GM18520 (cell line): ENCODE measurements around the gene EGF.

Experiments
- ATAC-seq: cut with Tn5 transposase; IDR thresholded peaks from one replicate; pipeline ENCODE4 v1.9.1; 2021; ENCODE audit not compliant: unreplicated experiment

EGF gene

GRCh38 chr4:109953556-109953955, 40.9 kb downstream of the EGF start:
- ATAC-seq: no peak

GRCh38 chr4:109955146-109955545, 42.5 kb downstream of the EGF start:
- ATAC-seq: no peak

- no peak for ATAC-seq
Measured at GRCh38 chr4:109957227-109957626, 44.5 kb downstream of the EGF start.

DNA sequence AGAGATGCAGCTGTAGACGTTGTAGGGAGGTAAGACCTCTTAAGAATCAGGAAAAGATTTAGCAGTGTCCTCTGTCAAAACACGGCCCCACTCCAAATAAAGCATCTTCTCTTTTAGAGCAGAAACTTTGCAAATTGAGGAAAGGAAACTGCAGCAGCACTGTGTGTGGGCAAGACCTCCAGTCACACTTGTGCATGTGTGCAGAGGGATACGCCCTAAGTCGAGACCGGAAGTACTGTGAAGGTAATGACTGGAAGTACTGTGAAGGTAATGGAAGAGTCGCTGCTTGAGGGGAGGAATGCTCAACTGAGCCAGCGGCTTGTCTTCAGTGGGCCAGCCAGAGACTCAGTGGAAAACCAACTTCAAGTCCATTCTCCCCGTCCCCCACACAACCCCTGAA, 46.5 kb downstream of the EGF start:
- ATAC-seq: no peak

DNA sequence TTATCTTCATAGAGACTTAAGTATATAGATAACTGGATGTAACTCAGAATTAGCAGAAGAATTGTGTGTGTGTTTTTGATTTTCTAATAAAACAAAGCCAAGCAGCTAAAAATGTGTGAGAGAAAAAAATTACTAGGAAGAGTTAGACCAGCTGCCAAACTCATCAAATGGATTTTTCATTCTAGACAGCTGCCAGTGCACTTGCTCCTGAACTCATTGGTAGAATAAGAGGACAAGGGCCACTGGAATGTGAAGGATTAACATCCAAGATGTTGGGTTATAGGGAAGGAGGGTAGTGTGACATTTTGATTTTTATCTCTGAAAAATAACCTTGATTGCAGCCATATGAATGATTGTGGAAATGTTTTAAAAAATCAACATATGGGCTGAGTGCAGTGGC, 49.7 kb downstream of the EGF start:
- no peak for ATAC-seq

DNA sequence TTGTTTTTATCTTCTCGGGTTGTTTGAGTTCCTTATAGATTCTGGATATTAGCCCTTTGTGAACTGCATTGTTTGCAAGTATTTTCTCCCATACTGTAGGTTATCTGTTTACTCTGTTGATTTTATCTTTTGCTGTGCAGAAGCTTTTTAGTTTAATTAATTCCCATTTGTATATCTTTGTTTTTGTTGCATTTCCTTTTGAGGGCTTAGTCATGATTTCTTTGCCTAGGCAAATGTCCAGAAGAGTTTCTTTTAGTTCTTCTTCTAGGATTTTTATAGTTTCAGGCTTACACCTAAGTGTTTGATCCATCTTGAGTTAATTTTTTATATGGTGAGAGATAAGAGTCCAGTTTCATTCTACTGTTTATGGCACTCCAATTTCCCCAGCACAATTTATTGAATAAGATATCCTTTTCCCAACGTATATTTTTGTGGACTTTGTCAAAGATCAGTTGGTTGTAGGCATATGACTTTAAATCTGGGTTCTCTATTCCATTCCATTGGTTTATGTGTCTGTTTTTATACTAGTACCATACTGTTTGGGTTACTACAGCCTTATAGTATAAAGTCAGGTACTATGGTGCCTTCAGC, 54.3 kb downstream of the EGF start:
- no peak for ATAC-seq

DNA sequence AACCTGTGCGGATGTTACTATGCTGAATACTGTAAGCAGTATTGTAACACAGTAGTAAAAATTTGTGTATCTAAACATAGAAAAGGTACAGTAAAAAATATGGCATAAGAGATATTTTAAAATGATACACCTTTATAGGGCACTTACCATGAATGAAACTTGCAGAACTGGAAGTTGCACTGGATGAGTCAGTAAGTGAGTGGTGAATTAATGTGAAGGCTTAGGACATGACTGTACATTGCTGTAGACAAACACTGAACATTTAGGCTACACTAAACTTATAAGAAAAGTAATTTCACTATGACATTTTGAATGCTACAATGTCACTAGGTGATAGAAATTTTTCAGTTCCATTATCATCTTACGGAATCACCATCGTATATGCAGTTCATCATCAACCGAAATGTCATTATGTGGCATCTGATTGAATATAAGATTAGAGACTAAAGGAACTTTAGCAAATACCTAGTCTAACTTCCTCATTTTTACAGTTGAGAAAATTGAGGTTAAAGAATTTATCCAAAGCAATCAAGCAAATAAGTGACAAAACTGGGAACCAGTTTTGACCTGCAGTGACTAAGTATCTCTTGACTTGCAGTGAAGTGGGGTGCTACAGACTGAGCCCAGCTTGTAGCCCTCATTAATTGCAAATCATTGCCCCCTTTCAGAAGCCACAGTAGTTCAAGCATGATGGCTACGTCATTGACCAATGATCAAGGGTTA, 55.3 kb downstream of the EGF start:
- ATAC-seq: no peak

- ATAC-seq: no peak
Measured at GRCh38 chr4:109969087-109969486, 56.4 kb downstream of the EGF start.

DNA sequence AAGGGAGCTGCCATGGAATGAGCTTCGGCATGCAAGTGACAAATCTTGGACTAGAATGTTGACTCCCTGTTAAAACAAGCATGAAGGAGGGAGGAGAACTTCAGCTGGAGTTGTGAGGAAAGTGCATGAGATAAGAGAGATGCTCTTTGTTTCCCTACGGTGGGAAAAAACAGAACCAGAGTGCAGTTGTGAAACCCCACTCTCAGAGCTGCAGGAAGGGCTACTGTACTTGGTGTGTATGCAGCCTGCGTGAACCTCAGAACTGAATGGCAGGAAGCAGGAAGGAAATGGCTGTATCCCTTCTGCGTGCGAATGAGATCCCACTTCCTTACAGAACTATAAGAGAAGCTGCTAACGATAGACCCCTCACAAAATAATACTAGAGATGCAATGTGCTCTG, 57.2 kb downstream of the EGF start:
- ATAC-seq: no peak

DNA sequence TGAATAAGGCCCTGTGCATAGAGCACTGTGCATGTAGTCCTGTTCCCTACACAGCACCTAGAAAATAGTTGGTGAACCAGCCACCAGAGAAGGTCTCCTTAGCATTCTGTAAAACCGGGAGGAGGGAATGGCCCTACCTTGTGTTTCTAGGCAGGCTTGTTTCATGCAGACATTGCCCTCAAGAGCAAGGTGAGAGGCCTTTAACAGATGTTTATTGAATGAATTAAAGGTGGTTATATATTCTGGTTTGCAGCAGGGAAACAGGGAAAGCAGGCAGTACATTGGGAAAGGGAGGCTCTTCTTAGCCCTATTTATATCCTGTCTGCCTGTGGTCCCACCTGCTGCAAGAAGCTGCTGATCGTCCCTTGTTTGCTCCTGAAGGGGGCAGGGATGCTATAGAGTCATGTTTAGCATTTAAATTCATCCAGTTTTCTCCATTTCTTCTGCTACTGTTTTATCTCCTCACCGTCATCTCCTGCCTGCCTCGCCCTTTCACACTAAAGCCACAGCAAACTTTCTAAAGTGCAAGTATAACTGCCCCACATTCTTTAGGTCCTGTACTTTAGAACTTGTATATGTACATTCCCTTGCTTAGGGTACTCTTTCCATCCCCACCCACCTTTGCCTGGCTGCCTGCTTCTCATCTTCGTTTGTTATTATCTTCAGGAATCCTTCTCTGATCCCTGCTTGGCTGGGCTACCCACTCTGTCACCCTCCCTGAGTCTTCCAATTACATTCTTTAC, 60.3 kb downstream of the EGF start:
- no peak for ATAC-seq

DNA sequence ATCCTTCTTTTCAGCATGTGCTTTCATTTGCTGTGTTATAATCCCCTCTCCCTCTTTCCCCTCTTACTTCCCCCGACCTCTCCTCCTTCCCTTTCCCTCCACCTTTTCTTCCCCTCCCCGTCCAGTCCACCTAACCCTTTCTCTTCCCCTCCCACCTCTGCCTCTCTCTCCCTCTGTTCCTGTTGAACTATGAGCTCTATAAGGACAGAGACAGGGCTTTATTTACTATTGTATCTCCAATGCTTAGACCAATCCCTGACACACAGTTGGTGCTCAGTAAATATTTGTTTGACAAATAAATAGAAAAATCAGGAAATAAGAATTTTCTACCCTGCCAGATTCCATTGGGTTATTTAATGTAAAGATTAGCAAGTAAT, 60.8 kb downstream of the EGF start:
- ATAC-seq: no peak

- no peak for ATAC-seq
Measured at GRCh38 chr4:109976189-109976588, 63.5 kb downstream of the EGF start.

- no peak for ATAC-seq
Measured at GRCh38 chr4:109977854-109978501, 65.3 kb downstream of the EGF start.

DNA sequence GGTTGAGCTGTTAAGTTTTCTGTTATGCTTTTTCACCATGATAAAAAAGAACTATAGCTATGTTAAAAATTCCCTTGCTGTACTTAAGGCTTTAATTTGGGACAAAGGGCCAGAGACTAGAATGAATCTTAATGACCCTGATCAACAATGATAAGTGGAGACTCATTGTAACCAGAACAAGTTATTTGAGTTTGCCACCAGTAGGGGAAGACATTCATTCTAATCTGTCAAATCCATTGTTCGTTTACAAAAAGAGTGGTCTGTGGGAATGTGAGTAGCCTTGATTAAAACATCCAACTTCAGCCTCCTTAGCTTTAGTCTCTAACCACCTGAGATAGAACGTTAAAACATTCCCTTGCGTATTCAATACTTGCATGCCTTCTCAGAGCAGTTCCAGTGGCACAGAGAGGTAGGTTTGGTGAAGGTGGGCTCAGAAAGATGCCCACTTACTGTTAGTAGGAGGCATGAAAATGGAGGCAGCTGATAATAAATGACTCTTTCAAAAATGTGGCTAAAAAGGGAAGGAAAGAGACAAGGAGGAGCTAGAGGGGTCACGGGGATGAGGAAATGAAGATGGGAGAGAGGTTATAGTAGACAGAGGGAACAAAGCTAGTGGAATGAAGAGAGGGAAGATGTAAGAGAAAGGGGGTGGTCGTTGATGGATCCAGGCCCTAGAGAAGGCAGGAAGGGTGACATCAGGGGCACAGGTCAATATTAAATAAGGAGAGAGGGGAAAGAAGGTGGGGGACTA, 66.2 kb downstream of the EGF start:
- ATAC-seq: no peak

- no peak for ATAC-seq
Measured at GRCh38 chr4:109979920-109980717, 67.4 kb downstream of the EGF start.

- ATAC-seq: no peak
Measured at GRCh38 chr4:109981936-109982335, 69.3 kb downstream of the EGF start.

DNA sequence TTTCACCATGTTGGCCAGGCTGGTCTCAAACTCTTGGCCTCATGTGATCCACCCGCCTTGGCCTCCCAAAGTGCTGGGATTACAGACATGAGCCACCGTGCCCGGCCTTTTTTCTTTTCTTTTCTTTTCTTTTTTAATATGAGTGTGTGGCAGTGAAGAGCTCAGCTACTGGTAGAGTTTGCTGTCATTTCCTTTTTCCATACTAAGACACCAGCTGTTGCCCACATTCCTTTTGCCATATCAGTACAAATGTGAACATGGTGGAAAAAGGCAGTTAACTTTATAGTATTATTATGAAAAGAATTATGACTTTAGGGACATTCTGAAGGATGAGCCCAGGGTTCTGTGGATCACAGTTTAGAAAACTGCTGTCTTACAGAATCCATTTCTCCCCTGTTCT, 69.8 kb downstream of the EGF start:
- ATAC-seq: no peak

DNA sequence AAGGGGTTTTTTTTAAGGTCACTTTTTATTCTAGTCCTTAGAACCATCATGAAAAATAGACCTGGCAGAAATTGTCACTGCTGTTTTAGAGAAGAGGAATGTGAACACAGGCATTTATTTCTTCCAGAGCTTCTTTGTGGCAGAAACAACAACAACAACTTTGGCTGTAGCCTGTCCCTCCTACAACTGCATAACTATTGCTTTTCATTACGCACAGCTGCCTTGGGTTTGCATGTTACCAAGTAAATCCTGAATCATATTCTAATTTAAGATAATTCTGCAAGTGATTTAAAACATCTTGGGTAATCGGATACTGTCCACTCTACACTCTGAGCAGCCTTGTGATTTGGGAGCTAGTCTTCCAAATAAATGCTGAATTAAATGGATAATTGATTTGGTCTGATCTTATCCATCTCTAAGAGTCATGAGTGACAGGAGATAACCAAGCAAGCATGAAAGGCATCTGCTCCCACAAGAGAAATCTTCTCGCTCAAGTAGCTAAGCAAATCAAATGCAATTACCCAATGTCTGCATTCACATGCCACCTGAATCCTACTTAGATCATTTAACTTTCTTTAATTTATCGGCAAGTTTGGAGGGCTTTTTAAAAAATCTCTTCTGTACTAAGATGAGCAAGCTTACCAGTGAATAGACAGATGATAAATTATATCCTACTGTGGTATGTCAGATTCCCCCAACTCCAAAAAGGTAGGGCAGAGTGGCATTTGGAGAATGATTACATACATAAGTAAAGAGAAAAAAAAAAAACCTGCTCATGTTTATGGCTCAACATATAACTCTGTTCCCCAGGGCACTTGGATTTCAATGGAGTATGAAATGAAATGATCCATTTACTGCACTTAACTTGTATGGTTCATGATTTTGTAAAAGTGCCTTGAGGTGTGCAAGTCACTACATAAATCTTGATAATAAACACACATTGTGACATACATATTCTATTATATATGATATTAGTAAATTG, 73.6 kb downstream of the EGF start:
- ATAC-seq: no peak

DNA sequence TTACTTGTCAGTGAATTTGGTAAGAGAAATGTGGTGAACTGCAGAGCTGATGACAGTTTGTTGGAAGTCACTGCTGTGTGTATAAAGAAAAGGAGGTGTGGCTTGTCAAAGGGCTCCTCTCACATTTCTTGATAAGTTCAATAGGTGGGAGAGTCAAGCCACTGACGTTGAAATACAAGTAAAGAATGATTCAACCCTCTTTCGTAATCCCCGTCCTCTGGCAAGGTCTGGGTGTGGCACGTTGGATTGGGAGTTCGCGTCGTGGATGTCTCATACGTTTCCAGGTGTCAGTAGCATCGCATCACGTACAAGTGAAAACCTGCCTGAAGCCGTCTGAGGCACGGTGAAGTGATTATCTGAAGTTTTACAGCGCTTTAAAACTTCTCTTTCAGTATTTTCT, 76.4 kb downstream of the EGF start:
- ATAC-seq: no peak
